HAP-1 (cell line): ENCODE measurements around the gene SLC18A2.

Source experiments
- DNase-seq, 2 experiments: peaks; one replicate each; pipeline ENCODE4 v3.0.0-alpha.2; 2016 to 2020; ENCODE audit warnings: low spot score in 2 of 2
- H3K27me3 ChIP-seq: fragments of 250-450 bp; sonication (Bioruptor Pico); 2 replicates; pipeline ENCODE4 v1.5.1; 2020; ENCODE audit warnings: low read depth, mild to moderate bottlenecking, moderate library complexity
- H3K36me3 ChIP-seq: fragments of 250-450 bp; sonication (Bioruptor Pico); replicated peaks from 2 replicates; pipeline ENCODE4 v1.5.1; 2020; ENCODE audit warnings: mild to moderate bottlenecking
- H3K4me1 ChIP-seq: fragments of 250-450 bp; sonication (Bioruptor Pico); 2 replicates; pipeline ENCODE4 v1.5.1; 2020; ENCODE audit warnings: mild to moderate bottlenecking
- H3K4me3 ChIP-seq: fragments of 250-450 bp; sonication (Bioruptor Pico); 2 replicates; pipeline ENCODE4 v1.5.1; 2020; ENCODE audit warnings: mild to moderate bottlenecking, moderate library complexity
- H3K9me3 ChIP-seq: fragments of 250-450 bp; sonication (Bioruptor Pico); 2 replicates; pipeline ENCODE4 v1.5.1; 2020; ENCODE audit warnings: mild to moderate bottlenecking, moderate library complexity
- in situ Hi-C: fragments of 300-500 bp; cut with MboI; formaldehyde crosslinking; loops from 3 replicates; pipeline ENCODE4 v1.14.3; 2020; ENCODE audit warnings: low sequenced_read_pairs, inconsistent platforms, mixed read lengths

Gene SLC18A2

GRCh38 chr10:117322260-117322659 is 81.3 kb downstream of the SLC18A2 start:
- no peak overlapping the region for H3K4me3 ChIP-seq
- H3K27me3 ChIP-seq = no peaks in the 10 kb centered on the region
- peaks cover 4% of the 10 kb centered on the region; the same call in 1 of the 2 replicates for H3K36me3 ChIP-seq
- H3K9me3 ChIP-seq = no peaks in the 10 kb centered on the region
- DNase-seq = no peak
- H3K4me1 ChIP-seq = no peaks in the 10 kb centered on the region
- in situ Hi-C loops = no loop called here

DNA sequence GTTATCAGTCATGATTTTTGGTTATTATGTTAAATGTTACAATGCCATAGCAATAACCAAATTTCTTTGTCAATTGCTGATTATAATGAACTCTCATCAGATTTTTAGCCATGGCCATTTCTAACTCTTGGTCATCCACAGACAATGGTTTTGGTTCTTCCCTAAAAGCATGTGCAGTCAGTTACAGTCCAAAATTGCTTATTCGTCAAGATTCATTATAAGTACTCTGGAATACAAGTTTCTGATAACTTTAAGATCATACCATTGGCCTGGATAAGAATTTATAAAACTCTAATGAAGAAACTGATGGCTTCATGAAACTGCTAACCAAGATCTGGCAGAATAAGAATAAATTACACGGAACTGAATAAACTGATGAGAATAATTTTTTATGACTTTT is 83.5 kb downstream of the SLC18A2 start:
- peaks cover 4% of the 10 kb centered on the region; the same call in 1 of the 2 replicates for H3K36me3 ChIP-seq
- no peaks in the 10 kb centered on the region for H3K27me3 ChIP-seq
- H3K4me3 ChIP-seq = no peak overlapping the region
- H3K9me3 ChIP-seq = no peaks in the 10 kb centered on the region
- in situ Hi-C loops = no loop called here
- DNase-seq = no peak
- no peaks in the 10 kb centered on the region for H3K4me1 ChIP-seq

DNA sequence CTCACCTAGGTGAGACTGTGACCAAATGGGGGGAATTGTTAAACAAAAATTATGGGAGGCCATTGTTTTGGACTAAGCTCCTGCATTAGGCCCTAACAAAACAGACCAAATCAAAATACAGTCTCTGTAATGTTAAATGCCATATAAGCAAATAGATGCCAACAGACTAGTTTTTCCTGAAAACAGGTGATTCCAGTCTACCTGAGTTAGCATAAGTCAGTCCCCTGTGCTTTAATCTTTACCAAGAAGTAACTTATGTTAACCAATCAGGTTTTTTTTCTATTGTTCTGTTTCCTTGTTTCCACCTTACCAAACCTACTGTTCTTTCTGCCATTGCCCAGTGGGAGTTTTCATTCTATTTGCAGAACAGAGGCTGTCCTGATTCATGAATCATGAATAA is 86.3 kb downstream of the SLC18A2 start:
- in situ Hi-C loops = no loop called here
- H3K4me3 ChIP-seq = no peak overlapping the region
- H3K9me3 ChIP-seq = no peaks in the 10 kb centered on the region
- peaks cover 4% of the 10 kb centered on the region; the same call in 1 of the 2 replicates for H3K36me3 ChIP-seq
- H3K27me3 ChIP-seq = no peaks in the 10 kb centered on the region
- no peak for DNase-seq
- no peaks in the 10 kb centered on the region for H3K4me1 ChIP-seq
